GM11168 (cell line): ENCODE data around the gene KIF6.

ENCODE experiments used
- in situ Hi-C: fragments of 300-500 bp; cut with MboI; formaldehyde crosslinking; loops from one replicate; pipeline ENCODE4 v1.12.0; 2022; ENCODE audit warnings: low sequenced_read_pairs; ENCODE audit not compliant: unreplicated experiment

The KIF6 gene

DNA sequence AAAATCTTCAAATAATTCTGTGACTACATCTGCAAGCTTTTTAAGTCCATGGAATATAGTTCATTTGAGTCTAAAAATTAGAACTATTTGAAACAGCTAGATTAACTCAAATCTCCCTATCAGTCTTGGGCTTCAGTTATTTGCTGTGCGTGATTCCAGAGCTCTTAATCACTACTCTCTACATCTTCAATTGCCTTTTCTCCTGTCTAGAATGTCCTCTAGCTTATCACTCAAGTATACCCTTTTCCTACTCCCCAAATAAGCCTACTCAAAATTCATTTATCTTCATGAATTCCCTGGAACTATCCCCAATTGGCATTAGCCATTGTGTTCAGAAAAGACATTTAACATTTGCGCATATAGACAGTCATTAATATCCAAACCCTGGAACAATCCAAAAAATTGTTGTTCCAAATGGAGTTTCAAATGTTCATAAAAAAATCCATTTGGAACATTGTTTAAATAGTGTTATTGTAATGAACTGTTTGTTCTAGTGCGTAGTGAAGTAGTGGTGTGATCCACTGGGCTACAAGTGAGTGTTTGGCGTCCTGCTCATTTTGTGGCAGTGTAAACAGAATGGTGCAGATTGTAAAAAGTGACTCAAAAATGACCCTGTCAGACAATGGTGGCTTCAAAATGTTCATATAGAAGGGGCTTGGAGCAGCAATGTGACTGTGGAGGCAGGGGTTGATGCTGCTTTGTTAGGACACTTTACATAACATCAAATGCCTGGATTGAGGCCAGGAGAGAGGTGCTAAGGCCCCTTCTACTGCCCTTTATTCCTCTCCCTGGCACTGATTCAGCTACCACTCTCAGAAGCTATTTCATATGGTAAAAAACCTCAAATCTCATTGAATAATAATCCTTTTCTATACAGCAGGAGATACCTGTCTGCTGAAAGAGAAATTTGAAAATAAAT lies 122.3 kb downstream of the KIF6 start:
- in situ Hi-C loops = no loop called here

DNA sequence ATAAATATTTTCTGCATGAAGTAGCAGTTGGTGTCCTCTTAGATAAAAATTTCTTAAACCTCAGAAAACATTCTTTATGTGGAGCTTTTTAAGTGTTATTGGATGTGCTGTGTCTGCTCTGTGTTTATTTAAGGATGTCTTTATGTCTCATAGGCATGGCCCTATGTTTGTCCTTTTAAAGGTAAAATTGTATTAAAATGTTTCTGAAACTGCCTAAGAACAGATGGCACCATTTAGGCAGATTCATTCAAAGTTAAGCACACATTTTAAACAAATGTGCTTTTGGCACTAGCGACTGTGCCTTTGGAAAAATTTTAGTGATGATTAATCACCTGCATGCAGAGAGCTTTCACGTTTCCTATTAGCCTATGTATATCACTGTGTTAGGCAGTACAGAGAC lies 125.2 kb downstream of the KIF6 start:
- in situ Hi-C loops = no loop called here

DNA sequence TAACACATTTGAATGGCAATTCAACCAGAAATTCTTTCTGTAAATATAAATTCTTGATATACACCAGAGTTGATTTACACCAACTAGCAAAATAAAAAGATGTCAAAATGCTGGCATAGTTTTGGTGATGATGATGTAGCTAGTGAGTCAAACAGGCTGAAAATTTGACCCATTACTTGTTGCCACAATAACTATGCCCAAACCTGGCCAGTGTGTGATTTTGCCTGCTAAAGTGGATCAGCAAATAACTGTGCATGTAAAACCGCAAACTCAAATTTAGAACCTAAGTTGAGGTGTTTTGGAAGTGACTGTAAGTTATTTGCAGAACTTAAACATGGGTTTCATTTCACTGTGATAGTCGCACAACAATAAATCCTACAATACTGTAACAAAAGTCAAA lies 125.9 kb downstream of the KIF6 start:
- in situ Hi-C loops = no loop called here

DNA sequence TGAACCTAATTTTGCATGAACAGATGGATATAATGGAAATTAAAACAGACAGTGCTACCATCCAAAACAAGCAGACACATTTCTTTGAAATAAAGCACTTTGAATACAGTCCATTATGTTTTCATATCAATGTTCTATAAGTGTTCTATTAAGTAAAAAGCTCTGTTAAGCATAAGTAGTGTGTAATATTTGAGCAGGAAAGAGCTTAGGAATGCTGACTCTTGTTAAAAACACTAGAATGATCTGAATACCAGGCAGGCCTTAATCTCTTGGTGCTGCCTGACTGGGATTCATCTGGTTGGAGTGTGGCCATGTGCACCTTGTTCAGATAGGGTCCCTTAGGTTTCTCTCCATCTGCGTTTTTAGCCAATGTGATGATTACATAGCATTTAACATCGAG lies 130.9 kb downstream of the KIF6 start:
- in situ Hi-C loops = no loop called here

DNA sequence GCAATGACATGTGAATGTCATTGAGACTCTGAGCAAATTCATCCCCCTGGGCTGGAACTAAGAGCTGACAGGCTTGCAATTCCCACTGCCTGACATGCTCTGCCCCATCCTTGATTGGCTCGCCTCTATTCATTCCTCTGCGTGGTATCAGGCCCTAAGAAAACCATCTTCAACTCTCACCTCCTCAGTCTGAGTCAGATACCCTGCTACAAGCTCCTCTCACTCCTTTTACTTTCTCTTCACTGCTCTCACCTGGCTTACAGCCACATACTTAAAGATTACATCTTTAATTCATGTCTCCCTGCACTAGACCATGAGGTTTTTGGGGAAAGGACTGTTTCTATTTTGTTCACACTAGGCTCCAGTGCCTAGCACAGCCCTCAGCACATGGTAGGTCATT lies 131.6 kb downstream of the KIF6 start:
- in situ Hi-C loops = no loop called here

DNA sequence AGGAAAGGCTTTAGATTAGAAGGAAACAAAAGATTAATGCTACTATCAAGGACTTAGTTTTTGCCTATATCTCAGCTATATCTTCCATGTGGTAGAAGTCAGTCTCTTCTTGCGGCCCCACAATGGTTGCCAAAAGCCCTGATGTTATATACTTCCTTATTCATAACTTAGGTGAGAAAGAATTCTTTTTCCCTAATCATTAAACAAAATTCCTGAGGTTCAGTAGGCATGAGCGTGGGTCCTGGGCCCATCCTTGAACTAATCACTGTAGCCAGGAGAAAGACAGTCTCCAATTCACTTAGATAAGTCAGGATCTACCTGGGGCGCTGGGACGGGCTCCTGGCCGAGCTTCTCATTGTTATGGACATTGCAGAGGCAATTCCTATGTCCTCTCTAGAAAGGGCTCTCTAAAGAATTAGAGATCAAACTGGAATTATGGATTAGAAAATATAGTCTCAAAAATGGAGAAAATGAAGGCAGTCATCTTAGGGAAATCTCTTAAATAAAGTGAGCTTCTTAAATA lies 134.3 kb downstream of the KIF6 start:
- in situ Hi-C loops = no loop called here

DNA sequence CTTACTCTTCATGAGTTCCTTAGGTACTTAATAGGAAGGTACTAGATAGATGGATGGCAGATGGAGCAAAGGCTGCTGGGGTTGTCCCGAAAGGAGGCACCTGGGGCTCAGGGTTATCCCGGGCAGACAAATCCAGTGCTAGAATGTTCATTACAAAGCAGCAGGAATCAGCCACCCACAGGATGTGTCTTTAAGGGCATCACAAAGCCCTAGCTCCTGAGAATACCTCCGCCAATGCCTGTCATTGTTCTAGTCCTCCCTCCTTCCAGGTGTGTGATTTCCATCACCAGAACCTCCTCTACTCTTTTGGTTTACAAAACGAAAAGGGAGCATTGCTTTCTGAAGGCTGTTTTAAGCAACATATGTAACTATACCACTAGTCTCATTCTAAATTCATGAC lies 138.1 kb downstream of the KIF6 start:
- in situ Hi-C loops = no loop called here

DNA sequence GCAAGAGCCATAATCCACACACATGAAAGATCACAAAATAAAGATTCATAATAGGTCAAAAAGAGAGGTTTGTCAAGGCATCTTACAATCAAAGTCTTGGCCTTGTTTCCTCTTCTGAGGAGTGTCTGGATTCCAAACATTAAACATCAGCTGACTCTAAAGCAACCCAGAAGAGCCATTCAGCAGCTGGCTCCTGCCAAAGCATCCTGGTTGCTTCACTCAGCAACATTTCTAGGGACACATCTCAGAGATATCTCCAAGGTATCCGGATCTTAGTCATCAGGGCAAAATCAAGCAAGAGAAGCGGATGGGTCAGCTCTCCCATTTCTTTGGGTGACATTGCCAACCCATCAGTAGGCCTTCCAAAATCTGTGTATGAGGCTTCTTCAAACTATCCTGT lies 139.6 kb downstream of the KIF6 start:
- in situ Hi-C loops = no loop called here

DNA sequence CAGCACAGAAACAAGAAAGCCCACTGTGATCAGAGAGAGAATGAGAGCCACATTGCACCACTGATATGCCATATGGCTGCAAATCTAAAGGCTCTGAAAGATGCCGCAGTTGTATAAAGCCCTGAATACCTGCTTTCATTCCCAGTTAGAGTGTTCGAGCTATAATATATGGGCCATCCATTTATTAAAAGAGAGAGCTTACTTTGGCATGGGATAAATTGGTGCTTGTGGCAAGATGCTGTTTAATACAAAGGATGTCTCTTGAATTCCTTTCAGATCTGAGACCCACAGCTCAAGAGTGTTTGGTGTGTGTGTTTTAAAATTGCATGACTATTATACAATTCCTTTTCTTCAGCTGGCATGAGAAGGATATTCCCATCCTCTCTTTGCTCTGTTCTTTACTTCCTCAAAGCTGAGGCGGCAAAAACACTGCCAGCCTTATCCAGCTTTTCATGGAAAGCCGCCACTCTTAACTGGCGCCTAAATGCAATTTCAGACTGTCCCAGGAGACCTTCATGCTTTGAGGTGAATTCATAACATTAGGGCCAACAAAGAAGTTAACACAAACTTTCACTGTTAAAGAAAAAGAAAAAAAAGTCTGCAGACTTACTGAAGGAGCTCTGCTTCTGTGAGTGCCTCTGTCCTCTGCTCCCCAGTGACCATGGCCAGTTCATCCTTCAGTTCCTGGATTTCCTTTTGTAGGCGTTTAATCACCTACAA lies 147.6 kb downstream of the KIF6 start:
- in situ Hi-C loops = no loop called here

DNA sequence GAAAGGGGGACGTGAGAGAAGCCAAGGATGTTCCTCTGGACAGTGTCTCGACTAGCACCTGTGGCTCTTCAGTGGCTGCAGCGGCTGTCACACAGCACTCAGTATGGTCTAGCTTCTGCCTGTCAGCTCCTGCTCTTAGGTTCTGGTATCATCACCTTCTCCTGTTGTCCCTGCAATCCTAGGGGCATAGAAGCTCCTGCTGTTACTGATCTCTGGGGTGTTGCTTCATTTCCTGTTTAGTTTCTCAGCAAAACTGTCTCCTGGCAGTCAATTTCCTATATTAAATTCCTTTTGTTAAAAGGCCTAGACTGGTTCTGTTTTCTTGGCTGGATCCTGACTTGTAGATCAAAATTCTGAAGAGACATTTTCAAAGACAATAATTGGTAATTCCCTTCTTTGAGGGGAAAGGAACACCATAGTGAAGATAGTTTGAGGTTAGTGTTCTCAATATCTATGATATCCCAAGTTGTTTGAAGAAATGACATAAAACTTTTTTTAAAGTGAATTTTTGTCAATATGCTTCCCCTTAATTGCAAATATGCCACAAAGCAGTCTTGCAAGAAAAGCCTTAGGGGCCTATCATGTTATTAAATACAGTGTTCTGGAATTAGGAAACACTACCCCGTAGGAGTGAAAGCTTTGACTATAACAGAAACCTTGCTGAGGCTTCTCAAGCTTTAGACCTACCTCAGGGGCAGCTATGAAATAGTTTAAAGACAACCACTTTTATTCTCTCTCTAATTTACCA lies 148.5 kb downstream of the KIF6 start:
- in situ Hi-C loops = no loop called here

DNA sequence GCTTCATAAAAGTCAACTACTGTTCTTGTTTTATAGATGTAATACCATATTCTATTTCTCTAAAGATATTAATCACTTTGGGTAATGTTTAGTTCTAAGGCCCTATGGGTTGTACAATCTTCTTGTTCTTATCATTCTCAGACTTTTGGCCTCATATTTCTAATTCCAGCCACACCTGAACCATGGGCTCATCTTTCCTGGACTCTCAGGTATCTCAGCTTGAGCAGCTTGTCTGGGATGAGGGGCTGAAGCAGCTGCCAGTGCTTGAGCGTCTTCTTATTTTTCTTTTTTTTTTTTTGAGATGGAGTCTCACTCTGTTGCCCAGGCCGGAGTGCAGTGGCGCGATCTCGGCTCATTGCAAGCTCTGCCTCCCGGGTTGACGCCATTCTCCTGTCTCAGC lies 150.2 kb downstream of the KIF6 start:
- in situ Hi-C loops = no loop called here

DNA sequence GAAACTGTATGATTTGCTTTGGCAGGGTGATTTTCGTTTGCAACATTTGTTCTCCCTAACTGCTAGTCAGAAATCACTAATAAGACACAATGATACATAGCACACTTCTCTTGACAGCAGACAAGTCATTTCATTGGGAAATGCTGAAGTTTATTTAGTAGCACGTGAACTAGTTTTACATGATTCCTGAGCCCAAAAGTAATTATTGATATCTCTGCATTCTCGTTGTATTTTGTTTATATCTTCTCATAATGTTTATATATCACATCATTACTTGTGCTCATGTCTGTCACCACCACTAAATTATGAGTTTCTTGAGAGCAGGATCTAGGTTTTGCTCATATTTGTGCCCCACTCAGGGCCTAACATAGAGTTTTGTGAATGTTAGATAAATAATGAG lies 151.7 kb downstream of the KIF6 start:
- in situ Hi-C loops = no loop called here

DNA sequence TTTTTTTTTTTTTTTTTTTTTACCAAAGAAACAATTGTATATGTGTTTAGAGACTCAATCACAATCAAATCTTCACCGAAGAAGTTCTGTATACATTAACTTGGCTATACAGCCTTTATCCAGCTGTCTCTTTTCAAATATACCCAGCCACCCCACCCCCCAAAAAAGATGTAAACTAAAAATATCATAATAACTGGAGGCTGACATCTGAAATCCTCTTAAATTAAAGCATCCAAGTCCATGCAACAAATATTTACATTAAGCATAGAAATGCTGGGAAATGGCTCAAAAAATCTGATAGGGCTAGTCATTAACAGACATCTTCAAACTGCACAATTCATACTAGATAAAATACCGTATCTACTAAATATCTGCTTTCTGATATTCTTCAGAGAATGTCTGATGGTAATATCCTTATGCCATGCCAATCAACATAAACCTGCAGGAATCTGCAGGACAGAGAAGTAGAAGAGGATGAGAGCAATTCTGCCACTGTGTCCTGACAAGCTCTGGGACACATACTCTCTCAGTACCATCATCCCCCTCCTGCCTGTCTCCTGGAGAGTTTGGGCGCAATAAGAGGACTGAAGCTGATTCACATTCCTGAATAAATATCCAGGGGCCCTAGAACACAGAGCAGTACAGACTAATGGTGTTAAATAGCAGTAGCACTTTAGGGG lies 152.4 kb downstream of the KIF6 start:
- in situ Hi-C loops = no loop called here

DNA sequence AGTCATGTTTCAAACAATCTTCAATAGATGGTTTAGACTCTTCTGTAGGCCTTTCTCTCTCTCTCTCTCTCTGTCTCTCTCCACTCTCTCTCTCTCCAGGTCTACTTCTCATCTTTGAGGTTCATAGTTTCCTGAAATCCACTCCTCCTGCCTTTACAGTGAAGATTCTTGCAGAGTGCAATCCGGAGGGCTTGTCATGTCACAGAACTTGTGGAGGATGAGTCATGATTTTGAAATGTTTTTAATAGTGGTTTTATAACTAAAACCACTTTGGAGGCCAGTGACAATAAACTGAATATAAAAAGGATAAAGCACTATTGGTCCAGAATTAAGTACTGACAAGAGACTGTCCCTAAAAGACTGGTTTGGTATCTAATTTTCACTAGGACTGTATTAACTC lies 156.3 kb downstream of the KIF6 start:
- in situ Hi-C loops = no loop called here

DNA sequence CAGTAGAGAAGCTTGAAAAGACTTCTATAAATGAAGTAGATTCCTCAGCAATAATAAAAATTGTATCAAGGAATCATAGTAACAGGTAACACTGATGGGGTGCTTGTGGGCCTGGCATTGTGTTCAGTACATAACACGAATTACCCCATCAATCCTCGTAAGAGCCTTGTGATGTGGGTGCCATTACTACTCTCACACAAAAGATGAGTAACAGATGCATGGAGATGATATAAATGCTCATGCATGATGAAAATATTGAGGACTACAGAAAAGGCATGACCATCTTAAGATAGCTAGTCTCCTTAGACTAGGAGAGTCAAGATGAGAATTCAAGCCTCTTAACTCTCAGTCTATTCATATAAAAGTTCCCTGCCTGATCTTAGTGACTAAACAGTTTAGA lies 158.1 kb downstream of the KIF6 start:
- in situ Hi-C loops = no loop called here

DNA sequence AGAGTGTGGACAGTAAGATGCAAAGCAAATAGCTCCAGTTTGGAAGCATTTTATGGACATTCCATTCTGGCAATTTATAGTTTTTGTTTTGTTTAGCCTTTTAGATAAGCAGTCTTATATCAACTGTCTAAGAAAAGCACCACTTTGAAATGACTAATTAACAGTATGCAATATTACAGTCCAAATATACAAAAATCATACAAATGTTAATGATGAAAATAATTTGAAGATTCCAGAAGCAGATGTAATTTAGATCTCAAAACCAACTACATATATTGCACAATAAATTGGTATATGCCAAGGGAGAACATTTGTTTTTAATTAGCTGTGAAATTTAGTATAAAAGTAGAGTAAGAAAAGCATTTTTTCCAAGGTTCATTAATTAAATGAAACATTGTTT lies 158.8 kb downstream of the KIF6 start:
- in situ Hi-C loops = no loop called here

DNA sequence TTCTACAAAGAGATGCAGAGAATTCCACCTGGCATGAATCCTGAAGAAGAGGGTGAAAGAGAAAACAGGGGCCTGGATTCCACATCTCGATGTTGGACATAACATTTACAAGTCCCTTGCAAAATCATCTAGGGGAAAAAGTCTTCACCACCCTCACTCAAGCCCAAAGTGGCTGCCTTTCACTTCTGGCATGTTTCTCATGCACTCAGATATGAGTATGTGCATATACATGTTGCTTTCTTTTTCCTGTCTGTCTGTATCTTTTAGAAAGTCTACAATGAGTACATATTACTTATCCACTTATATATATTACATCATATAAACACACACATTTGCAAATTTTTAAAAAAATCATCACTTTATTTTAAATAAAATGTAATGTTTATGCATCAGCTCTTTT lies 159.3 kb downstream of the KIF6 start:
- in situ Hi-C loops = no loop called here

DNA sequence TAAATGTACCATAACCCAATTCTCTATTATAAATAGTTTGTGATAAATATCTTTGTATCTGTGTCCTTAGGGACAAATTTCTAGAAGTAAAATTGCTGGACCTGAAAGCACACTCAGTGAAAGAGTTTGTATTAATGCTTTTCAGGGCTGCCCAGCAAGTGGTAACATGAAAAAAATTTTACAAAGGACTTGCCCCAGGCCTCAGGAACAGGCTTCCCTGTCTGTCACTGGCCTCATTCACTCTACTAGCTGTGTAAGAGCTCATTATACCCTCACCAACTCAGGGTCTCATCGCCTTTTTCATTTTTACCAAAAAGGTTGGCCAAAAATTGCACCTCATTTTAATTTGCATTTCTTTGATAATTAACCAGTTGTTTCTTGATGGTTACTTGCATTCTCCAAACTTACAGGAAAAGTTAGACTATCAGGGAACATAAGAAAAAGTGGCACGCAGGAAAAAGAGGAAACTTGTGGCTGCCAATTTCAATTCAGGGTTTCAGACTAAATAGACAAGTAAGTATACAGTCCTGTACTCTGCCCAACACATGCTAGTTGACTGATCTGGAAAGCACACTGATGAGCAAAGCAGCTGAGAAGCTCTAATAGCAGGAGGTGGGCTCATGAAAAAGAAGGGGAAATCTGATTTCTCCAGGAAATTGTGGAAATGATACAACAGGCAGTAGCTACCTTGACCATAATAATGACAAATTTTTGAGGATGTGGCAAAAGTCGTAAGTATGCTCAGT lies 161.5 kb downstream of the KIF6 start:
- in situ Hi-C loops = no loop called here

DNA sequence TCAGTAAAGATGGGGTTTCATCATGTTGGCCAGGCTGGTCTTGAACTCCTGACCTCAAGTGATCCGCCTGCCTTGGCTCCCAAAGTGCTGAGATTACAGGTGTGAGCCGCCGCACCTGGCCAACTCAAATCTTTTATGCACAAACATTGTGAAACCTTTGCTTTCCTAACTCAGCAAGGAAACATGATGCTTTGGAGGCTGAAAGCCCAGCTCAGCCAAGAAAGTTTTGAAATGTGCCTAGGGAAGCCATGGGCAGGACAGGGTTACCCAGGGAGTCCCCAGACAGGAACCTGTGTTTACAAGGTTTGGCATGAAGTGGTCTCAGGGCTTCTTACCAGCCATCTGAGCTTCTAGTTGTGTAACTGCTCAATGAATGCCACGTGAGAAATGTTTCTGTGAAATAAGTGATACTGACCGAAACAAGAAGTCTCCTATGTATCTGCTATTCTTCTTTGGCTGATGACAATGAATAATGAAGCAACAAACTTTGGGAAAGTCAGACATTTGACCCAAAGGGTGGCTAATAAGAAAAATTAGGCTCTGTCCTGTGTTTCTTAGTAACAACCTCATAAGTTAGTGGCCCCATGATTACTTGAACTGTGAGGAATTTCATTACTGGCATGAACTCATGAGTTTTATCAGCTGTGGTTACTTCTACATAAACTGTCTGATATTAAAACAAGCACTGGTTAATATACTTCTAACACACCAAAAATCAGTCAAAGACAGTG lies 163.5 kb downstream of the KIF6 start:
- in situ Hi-C loops = no loop called here
